ELR (cell line): ENCODE data around the gene FAM120A.
A peak's percentile ranks its signal among the peaks of the same experiment; 100 is the strongest.

Experiments
- DNase-seq: peaks from one replicate; pipeline ENCODE4 v3.0.0-alpha.2; 2015; ENCODE audit warnings: low read depth

Gene FAM120A

GRCh38 chr9:93451849-93452709, 594 bp downstream of the FAM120A start:
- DNase-seq = peak; percentile 58

GRCh38 chr9:93452710-93453046, 1.2 kb downstream of the FAM120A start:
- DNase-seq = peak; percentile 42

- peak; percentile 95 for DNase-seq
These were observed 1.8 kb downstream of the FAM120A start, which contains the start of gene FAM120AOS for GRCh38 chr9:93453047-93453914. TSS of gene FAM120AOS (minus strand) at chr9:93453581. CDS start at chr9:93452709, 872 bp downstream.

- no peak for DNase-seq
These were observed 4.5 kb downstream of the FAM120A start for GRCh38 chr9:93456022-93456421.

GRCh38 chr9:93456504-93456903, 5.0 kb downstream of the FAM120A start:
- DNase-seq = no peak

GRCh38 chr9:93457006-93457405, 5.5 kb downstream of the FAM120A start:
- DNase-seq = no peak

GRCh38 chr9:93458712-93459111, 7.2 kb downstream of the FAM120A start:
- DNase-seq = no peak

- no peak for DNase-seq
These were observed 8.0 kb downstream of the FAM120A start for GRCh38 chr9:93459432-93459847.

- DNase-seq = no peak
These were observed 9.4 kb downstream of the FAM120A start for GRCh38 chr9:93460689-93461413.

- no peak for DNase-seq
These were observed 9.9 kb downstream of the FAM120A start for GRCh38 chr9:93461414-93461743.

GRCh38 chr9:93461821-93462220, 10.3 kb downstream of the FAM120A start:
- DNase-seq = no peak

GRCh38 chr9:93463638-93464248, 12.3 kb downstream of the FAM120A start:
- no peak for DNase-seq

- DNase-seq = no peak
These were observed 12.9 kb downstream of the FAM120A start for GRCh38 chr9:93464395-93464794.

GRCh38 chr9:93464876-93465275, 13.4 kb downstream of the FAM120A start:
- DNase-seq = no peak

- DNase-seq = no peak
These were observed 14.4 kb downstream of the FAM120A start for GRCh38 chr9:93465855-93466254.

GRCh38 chr9:93466416-93467061, 15.1 kb downstream of the FAM120A start:
- no peak for DNase-seq

GRCh38 chr9:93467062-93467416, 15.6 kb downstream of the FAM120A start:
- DNase-seq = peak; percentile 20

GRCh38 chr9:93467462-93467861, 16.0 kb downstream of the FAM120A start:
- DNase-seq = no peak

GRCh38 chr9:93468763-93469456, 17.4 kb downstream of the FAM120A start:
- DNase-seq = no peak

- DNase-seq = no peak
These were observed 18.9 kb downstream of the FAM120A start for GRCh38 chr9:93470391-93470790.

GRCh38 chr9:93471124-93471523, 19.6 kb downstream of the FAM120A start:
- no peak for DNase-seq
